Endothelial cell of hepatic sinusoid (primary cell): ENCODE measurements around the gene DDX5.
"Not testable (repeated sequence)": the region's sequence is repeated elsewhere in the genome, so short reads cannot be mapped to it uniquely, and the experiment has no call there.

ENCODE experiments used
- in situ Hi-C: cut with HindIII; loops from 2 replicates; pipeline ENCODE4 v1.10.0; 2017; ENCODE audit warnings: low sequenced_read_pairs

DDX5 gene

DNA sequence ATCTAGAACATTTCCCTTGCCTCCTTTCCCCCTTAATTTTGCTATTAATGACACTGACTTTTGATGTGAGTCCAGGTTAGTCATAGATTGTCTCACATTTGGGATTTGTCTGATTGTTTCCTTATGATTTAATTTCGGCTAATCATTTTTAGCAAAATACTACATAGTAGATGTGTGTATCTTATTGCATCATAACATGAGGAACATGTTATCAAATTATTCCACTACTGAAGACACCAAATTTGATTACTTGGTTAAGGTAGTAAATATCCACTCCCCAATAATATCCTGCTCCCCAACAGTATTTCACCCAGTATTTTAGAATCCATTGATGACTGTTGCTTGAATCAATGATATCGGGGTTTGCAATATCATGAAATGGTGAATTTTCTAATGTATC is 12.0 kb downstream of the DDX5 start:
- in situ Hi-C loops, result loop anchor here (5.0 kb wide), 2 partner anchors 67 to 187 kb away; no protein-coding TSS in a partner anchor

DNA sequence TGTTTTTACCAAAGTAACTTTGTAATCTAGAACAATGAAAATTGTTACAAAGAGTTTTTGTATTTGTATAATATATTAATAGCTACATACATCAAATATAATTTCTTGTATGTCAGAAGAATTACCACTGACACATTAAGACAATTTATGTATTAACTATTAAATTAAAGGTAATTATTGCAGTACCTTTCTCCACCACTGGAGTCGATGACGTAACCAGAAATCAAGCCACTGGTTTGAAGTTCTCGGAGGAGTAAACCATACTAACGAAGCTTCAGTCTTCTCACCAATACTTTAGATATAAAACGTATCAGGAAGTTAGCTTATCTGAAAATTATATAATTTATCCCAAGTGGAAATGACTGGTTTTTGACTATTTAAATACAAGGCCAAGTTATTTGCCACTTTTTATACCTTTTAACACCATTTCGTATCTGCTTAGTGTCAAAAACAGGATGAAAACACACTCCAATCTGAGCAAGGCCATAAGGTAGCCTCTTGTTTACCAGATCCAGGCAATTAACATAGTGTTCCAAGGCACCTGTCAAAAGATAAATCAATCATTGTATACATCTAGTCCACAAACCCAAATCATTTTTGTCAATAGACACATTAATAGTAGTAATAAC is 13.5 kb downstream of the DDX5 start:
- in situ Hi-C loops, result loop anchor here (5.0 kb wide), 2 partner anchors 65 to 185 kb away; no protein-coding TSS in a partner anchor

DNA sequence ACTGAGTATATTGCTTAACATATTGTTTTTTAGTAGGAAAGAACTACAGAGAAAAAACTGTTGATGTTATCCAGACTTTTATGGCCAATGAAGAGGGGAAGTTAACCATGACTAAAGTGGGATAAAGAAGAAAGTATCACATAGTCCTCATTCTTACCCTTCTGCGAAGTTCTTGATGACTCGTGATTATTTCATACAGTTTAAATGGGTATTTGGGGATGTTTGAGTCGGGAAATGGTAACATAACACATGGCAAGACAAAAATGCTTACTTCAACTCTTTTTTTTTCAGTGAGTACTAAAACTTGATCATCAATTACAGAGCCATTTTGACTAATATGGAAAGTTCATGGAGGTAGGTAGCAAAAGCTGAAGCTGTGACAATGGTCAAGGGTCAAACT is 14.1 kb downstream of the DDX5 start:
- in situ Hi-C loops, result loop anchor here (5.0 kb wide), 2 partner anchors 65 to 185 kb away; no protein-coding TSS in a partner anchor

DNA sequence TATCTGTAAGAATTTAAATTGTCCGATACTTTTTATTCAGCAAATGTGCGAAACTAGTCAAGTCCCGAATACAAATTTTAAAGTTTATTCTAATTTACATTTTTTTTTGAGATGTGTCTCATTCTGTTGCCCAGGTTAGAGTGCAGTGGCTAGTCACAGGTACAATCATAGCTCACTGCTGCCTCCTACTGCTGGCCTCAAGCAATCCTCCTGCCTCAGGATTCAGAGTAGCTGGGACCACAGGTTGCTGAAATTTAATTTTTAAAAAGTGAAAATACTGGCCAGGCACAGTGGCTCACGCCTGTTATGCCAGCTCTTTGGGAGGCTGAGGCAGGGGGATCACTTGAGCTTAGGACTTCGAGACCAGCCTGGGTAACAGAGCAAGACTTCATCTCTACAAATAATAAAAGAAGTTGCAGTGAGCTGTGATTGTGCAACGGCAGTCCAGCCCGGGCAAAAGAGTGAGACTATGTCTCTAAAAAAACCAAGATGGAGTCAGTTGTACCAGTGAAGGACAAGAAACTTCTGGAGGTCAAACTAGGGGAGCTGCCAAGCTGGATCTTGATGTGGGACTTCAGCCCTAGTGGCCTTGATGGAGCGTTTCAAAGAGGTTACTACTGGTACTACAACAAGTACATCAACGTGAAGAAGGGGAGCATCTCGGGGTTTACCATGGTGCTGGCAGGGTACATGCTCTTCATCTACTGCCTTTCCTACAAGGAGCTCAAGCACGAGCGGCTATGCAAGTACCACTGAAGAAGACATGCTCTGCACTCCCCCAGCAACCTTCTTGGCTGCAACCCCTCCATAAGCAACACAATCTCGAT is 14.8 kb downstream of the DDX5 start:
- in situ Hi-C loops, result loop anchor here (5.0 kb wide), 2 partner anchors 64 to 184 kb away; no protein-coding TSS in a partner anchor

DNA sequence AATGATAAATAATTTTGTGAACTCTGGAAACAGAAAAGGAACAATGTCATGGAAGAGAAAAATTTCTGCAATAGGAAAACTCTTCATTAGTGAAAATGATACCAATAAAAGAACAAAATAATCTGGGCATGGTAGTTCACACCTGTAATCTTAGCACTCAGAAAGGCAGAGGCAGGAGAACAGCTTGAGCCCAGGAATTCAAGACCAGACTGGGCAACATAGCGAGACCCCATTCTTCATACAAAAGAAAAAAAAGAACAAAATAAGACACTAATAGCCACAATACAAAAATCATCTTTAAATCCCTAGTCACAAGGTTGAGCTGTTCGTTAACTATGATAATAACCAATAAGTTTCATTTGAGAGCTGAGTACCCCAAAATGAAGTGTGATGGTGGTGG is 17.8 kb downstream of the DDX5 start:
- in situ Hi-C loops, result no loop called here

DNA sequence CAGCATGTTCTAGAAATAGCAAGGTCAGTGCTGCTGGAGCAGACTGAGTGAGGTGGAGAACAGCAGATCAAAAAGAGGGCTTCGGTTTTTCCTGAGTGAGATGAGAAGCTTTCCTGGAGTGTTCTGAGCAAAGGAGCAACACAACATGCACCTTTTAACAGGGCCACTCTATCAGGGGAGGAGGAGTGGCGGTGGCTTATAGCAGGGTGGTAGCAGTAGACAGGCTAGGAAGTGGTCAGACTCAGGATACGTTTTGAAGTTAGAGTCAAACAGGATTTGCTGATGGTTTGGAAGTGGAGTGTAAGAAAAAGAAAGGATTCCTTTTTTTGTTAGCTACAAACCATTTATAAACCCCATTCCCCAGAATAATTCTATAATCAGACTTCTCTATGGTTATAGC is 21.7 kb downstream of the DDX5 start:
- in situ Hi-C loops, result no loop called here

DNA sequence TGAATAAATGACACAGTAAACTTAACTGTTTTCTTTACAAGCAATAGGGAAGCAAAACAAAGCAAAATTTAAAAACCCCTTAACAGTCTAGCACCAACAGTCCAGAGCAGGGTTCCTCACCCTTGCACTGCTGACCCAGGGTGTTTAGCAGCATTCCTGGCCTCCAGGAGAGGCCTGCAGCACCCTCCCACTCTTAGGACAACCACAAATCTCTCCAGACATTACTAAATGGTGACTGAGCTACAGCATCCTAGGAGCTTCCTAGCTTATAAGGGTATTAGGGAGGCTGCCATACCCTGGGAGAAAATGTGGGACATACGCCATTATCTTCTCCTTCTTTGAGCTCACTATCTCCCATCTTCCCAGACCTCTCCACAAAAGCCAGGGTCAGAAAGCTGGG is 25.1 kb downstream of the DDX5 start:
- in situ Hi-C loops, result no loop called here

DNA sequence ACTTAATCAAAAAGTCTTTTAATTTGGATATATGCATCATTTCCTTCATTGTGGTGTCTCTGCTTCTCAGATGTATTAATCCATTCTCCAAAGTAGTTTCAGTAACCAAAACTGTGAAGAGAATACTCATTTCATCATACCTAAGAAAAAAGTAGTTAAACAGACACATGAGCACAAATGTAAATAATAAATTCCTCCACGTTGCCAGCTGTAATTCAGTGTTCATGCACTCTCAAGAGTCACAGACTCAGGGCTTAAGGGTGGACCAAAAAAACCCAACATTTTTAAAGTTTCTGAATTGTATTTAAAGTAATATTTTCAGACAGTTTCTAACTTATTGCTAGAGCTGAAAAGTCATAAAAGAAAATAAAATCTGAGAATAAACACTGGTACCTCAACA is 28.2 kb downstream of the DDX5 start:
- in situ Hi-C loops, result no loop called here

DNA sequence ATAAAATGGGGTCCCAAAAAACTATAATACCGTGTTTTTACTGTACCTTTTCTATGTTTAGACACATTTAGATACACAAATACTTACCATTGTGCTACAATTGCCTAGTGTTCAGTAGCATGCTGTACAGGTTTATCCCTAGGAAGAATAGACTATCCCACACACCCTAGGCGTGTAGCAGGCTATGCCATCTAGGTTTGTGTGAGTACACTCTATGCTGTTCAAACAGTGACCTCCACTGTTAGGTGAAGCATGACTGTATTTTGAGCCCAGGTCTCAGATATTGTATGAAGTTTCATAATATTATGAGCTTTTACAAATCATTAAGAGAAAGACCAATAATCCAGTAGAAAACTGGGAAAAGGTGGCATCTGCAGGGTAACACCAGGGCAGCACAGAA is 33.5 kb downstream of the DDX5 start:
- in situ Hi-C loops, result no loop called here

DNA sequence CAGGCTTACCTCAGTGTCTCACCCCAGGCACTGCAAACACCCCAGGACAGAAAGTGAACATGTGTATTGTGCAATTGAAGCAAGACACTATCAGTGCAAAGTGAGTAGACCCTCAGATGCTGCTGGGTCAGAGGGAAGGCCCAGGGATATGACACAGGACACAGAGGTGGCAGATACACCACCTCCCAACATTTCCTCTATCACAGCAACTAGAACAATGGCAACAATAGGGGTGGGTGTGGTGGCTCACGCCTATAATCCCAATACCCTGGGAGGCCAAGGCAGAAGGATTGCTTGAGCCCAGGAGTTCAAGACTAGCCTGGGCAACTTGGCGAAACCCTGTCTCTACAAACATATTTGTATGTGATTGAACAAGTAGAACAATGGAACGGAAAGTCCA is 34.6 kb downstream of the DDX5 start:
- in situ Hi-C loops, result no loop called here

DNA sequence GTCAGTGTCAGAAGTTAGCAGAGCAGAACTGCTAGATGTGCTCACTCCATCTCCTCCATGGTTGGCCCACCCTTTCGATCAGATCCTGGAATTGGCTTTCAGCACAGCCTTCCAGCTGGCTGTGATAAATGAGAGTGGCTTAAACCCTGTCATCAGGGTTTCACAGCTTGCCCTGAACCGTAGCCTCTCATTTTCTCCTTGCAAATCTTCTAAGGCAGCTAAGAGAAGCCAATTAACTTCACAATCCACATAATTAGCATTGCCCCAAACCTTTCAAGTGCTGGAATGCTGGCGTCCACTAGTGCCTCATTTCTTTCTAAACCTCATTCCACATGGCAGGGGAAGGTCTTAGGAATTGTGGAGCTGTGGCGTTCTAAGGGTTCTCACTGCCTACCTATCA is 35.5 kb downstream of the DDX5 start:
- in situ Hi-C loops, result no loop called here

DNA sequence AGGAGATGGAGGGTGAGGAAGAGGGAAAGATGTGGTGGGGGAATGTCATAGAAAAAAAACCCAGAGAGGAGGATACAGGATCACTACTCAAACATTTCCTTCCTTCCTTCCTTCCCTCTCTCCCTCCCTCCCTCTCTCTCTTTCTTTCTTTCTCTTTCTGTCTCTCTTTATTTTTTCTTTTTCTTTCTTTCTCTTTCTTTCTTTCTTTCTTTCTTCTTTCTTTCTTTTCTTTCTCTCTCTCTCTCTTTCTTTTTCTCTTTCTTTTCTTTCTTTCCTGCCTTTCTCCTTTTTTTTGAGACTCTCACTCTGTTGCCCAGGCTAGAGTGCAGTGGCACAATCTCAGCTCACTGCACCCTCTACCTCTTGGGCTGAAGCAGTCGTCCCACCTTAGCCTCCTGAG is 39.3 kb downstream of the DDX5 start:
- in situ Hi-C loops, result not testable (repeated sequence)

DNA sequence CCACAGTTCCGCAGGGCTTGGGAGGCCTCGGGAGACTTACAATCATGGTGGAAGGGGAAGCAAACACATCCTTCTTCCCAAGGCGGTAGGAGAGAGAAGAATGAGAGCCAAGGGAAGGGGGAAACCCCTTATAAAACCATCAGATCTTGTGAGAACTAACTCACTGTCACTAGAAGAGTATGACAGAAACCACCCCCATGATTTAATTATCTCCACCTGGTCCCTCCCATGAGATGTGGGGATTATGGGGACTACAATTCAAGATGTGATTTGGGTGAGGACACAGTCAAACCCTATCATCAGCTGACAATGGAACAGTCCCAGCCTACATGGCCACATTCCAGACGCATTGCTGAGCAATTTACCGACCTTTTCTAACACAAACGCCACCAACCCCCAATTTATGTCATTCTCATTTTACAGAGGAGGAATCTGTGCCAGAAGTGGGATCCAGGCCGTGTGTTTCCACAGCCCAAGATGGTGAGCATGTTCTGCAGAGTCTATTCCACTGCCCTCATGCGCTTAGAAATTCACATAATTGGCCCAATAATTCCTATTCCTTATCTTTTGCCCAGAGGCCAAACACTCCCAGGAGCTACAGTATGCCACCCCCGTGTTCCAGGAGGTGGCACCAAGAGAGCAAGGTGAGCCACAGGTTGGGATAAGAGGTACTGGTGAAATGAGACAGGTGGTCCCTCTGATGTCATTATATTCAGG is 39.9 kb downstream of the DDX5 start:
- in situ Hi-C loops, result no loop called here

DNA sequence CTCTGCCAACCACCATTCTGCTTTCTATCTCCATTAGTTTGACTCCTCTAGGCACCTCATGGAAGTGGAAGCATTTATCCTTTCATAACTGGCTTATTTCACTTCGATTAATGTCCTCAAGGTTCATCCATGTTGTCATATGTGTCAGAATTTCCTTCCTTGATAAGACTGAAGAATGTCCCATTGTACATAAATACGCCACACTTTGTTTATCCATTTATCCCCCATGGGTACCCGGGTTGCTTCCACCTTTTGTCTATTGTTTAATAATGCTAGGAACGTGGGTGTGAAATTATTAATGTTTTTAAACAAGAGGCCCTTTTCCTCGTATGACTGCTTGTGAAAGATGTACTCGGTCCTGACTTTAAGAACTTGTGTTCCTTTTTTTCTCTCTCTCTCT is 44.3 kb downstream of the DDX5 start:
- in situ Hi-C loops, result no loop called here

DNA sequence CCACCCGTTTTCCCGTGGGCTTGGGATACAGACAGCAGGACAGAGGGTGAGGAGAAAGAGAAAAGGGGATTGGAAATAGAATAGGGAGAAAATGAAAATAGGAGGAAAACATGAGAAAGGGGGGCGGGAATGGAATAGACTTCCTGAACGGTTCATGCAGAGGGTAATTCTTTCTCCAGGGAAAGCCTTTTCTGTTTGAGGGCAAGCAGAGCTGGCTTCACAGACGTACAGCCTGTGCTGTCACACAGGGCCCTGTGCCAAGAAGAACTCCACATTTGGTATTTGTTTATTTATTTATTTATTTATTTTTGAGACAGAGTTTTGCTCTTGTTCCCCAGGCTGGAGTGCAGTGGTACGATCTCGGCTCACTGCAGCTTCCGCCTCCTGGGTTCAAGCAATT is 45.1 kb downstream of the DDX5 start:
- in situ Hi-C loops, result no loop called here

DNA sequence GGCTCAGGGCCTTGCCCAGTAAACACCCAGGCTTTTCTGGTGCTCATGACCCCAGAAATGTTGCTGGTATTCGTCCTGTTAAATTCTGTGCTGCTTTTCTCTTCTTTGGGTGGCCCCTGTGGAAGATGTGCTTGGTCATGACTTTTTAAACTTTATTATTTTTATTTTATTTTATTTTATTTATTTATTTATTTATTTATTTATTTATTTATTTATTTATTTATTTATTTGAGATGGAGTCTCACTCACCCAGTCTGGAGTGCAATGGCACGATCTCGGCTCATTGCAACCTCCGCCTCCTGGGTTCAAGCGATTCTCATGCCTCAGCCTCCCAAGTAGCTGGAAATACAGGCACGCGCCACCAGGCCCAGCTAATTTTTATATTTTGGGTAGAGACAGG is 46.3 kb downstream of the DDX5 start:
- in situ Hi-C loops, result not testable (repeated sequence)

DNA sequence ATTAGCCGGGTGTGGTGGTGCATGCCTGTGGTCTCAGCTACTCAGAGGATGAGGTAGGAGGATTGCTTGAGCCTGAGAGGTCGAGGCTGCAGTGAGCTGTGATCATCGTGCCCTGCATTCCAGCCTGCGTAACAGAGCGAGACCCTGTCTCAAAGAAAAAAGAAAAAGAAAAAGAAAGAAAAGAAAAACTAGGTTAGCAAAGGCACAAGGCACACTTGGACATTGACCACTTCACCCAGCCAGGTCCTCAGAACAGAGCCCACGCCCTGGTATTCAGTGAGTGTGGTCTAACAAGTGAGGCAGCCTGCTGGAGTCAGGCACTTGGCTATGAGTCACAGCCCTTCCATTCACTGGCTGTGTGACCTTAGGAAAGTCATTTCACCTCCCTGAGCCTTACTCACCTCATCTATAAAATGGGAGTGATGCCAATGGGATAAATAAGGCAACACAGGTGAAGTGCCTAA is 46.8 kb downstream of the DDX5 start:
- in situ Hi-C loops, result no loop called here

DNA sequence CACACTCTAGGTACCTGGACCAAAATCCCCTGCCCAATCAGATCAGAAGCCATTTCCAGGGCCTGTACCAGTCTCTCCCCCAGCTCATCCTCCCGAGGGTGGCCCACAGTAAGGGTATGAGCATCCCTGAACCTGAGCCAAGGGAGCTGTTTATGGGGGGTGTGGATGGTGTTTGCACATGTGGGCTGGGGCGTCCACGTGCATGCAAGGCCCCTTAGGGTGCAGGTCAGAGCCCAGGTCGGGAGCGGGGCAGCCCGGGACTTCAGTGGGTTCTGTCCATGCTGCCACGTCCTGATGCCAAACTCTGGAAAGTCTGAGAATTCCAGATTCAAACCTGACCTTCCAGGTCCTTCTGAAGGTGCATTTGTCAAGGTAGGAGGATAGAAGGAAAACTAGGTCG is 47.3 kb downstream of the DDX5 start:
- in situ Hi-C loops, result no loop called here

DNA sequence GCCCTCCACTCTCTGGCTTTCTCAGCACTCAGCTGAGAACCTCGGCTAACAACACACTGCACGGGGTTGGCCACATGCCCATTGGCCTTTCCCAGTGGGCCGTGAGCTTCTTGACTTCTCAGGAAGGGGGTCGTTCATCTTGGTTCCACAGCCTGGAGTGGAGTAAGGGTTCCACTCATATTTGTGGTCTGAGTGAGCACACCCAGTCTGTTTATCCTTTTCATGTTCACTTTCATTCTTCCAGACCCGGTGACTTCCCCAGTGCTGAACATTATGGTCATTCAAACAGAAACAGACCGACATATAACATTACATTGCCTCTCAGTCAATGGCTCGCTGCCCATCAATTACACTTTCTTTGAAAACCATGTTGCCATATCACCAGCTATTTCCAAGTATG is 48.9 kb downstream of the DDX5 start:
- in situ Hi-C loops, result no loop called here

DNA sequence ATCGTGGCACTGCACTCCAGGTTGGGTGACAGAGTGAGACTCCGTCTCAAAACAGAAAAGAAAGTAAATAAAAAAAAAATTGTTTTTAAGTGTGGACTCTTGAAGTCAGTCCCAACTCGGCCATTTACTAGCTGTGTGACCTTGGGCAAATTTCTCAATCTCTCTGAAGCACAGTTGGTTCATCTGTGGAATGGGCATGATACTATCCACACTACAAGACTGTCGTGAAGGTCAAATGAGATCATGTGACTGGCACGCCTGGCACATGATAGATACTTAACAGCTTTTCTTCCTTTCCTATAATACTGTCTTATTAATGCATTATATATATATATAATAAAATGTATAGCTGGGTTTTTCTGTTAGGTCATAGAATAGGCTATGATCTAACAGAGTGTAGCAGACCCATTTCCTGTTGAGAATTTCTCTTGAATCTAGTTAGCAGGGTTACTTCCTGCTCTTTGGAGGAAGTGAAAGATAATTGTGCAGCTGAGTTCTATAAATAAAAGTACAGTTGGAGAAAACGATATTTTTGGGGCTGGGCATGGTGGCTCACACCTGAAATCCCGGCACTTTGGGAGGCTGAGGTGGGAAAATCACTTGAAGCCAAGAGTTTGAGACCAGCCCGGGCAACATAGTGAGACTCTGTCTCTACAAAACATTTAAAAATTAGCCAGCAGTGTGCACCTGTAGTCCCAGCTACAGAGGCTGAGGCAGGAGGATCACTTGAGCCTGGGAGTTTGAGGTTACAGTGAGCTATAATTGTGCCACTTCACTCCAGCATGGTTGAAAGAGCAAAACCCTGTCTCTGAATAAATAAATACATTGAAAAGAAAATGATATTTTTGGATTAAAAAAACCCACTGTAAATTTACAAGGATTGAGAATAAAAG is 49.9 kb downstream of the DDX5 start:
- in situ Hi-C loops, result no loop called here

DNA sequence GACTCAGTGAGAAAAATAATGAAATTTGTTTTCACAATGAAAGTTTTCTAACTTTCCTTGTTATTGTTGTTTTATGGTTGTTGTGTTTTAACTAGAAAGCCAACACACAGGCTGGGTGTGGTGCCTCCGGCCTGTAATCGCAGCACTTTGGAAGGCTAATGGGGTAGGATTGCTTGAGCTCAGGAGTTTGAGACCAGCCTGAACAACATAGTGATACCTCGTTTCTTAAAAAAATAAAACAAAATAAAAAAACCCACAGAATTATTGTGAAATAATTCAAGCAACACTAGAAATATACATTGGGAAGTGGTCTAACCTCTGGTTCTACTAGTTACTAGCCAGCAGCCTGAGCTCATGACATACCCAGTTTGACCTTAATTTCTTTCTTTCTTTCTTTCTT is 56.5 kb downstream of the DDX5 start:
- in situ Hi-C loops, result no loop called here
